ENCODE results near the gene BMP7.
"Not testable (repeated sequence)": the region's sequence is repeated elsewhere in the genome, so short reads cannot be mapped to it uniquely, and the experiment has no call there.

Gene BMP7

DNA sequence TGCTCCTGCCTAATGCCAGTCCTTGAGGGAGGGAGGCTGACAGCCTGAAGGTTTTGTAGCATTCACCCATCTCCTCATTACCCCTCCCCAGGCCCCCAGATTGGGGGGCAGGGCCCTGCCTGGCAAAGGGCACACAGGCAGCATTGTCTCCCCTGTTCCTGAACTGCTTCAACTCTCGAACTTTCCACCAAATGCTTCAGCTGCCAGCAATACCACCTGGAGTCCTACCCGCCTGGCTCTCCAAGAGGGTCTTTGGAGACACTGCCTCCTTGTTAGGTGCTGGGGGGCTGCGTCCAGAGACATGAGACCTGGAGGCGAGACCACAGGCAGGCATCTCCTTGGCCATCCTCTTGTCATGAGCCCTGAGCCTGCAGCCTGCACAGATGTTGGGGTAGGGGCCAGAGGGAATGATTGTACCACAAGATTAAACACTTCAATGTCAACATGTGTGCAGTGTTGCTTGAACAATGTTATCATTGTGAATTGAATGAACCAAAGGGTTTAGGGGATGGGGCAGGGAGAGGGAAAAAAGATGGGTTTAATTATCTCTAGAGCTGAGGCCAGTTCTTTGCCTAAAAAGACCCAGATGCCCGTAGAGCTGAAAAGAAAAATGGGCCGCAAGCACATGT, 25.0 kb downstream of the BMP7 start:
- TF ChIP-seq, protein P1, sequence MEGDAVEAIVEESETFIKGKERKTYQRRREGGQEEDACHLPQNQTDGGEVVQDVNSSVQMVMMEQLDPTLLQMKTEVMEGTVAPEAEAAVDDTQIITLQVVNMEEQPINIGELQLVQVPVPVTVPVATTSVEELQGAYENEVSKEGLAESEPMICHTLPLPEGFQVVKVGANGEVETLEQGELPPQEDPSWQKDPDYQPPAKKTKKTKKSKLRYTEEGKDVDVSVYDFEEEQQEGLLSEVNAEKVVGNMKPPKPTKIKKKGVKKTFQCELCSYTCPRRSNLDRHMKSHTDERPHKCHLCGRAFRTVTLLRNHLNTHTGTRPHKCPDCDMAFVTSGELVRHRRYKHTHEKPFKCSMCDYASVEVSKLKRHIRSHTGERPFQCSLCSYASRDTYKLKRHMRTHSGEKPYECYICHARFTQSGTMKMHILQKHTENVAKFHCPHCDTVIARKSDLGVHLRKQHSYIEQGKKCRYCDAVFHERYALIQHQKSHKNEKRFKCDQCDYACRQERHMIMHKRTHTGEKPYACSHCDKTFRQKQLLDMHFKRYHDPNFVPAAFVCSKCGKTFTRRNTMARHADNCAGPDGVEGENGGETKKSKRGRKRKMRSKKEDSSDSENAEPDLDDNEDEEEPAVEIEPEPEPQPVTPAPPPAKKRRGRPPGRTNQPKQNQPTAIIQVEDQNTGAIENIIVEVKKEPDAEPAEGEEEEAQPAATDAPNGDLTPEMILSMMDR (IDR thresholded peaks at IDR 0.05; ENCODE audit: extremely low read depth, insufficient read depth, missing control alignments), result no peak
- DNase-seq (ENCODE audit: low spot score), result no peak
- in situ Hi-C loops (cut with MboI; ENCODE audit: low pct_unique_long_range_greater_than_20kb, low sequenced_read_pairs, unreplicated experiment), result no loop called here

DNA sequence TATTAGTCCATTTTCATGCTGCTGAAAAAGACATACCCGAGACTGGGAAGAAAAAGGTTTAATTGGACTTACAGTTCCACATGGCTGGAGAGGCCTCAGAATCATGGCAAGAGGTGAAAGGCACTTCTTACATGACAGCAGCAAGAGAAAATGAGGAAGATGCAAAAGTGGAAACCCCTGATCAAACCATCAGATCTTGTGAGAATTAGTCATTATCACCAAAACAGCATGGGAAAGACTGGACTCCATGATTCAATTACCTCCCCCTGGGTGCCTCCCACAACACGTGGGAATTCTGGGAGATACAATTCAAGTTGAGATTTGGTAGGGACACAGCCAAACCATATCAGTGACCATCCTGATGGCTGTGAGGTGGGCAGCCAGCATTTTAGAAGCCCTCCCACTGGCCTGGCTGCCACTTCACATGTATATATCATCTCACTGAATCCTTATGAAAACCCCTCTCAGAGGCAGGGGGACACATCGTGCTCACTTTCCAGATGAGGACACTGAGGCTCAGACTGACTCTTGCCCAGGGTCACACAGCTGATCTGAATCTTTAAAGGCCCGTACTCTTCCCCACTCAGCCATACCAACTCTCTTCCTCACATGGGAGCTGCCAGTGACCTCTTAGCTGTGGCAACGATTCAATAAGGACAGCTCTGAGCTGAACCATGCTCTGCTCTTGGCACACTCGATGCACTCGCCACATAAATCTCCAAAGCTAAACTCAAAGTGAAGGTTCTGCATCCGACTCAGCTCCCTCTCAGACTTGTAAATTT, 25.7 kb downstream of the BMP7 start:
- in situ Hi-C loops (cut with MboI; ENCODE audit: low pct_unique_long_range_greater_than_20kb, low sequenced_read_pairs, unreplicated experiment), result no loop called here
- DNase-seq (ENCODE audit: low spot score), result no peak
- TF ChIP-seq, protein P1 (IDR thresholded peaks at IDR 0.05; ENCODE audit: extremely low read depth, insufficient read depth, missing control alignments), result no peak

DNA sequence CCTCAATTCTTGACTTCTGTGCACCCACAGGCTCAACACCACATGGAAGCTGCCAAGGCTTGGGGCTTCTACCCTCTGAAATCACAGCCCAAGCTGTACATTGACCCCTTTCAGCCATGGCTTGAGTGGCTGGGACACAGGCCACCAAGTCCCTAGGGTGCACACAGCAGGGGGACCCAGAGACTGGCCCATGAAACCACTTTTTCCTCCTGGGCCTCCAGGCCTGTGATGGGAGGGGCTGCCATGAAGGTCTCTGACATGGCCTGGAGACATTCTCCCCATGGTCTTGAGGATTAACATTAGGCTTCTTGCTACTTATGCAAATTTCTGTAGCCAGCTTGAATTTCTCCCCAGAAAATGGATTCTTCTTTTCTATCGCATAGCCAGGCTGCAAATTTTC, 26.7 kb downstream of the BMP7 start:
- DNase-seq (ENCODE audit: low spot score); in situ Hi-C loops (cut with MboI; ENCODE audit: low pct_unique_long_range_greater_than_20kb, low sequenced_read_pairs, unreplicated experiment): not testable (repeated sequence)

DNA sequence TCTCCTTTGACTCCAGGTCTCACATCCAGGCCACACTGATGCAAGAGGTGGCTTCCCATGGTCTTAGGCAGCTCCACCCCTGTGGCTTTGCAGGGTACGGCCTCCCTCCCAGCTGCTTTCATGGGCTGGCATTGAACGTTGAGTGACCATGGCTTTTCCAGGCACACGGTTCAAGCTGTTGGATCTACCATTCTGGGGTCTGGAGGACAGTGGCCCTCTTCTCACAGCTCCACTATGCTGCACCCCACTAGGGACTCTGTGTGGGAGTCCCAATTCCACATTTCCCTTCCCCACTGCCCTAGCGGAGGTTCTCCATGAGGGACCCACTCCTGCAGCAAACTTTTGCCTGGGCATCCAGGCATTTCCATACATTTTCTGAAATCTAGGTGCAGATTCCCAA, 27.1 kb downstream of the BMP7 start:
- in situ Hi-C loops (cut with MboI; ENCODE audit: low pct_unique_long_range_greater_than_20kb, low sequenced_read_pairs, unreplicated experiment); DNase-seq (ENCODE audit: low spot score): not testable (repeated sequence)

DNA sequence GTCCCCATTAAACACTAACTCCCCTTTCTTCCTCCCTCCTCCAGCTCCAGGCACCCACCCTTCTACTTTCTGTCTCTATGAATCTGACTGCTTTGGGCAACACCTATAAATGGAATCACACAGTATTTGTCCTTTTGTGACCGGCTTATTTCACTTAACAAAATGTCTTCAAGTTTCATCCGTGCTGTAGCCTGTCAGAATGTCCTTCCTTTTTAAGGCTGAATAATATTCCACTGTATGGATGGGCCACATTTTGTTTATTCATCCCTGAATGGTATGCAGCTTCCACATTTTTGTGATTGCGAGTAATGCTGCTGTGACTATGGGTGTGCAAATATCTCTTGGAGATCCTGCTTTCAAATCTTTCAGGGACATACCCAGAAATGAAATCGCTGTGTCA, 28.4 kb downstream of the BMP7 start:
- no peak for DNase-seq (ENCODE audit: low spot score)
- in situ Hi-C loops (cut with MboI; ENCODE audit: low pct_unique_long_range_greater_than_20kb, low sequenced_read_pairs, unreplicated experiment), result no loop called here
- TF ChIP-seq, protein P1 (IDR thresholded peaks at IDR 0.05; ENCODE audit: extremely low read depth, insufficient read depth, missing control alignments), result no peak

DNA sequence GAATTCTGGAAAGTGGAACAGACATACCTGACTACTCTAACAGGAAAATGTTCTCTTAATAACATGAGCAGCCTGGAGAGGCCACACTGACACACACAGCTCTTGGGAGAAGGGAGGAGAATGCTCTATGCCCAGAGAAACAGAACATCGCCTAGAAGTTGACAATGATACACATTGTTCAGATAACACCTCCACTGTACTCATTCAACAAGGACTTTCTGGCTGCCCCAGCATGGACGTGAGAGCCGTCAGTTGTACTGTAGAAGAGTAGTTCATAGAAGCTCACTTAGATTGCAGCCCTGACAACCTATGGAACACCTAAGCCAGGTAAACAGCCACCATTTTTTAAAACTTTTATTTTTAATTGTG, 28.9 kb downstream of the BMP7 start:
- TF ChIP-seq, protein P1 (IDR thresholded peaks at IDR 0.05; ENCODE audit: extremely low read depth, insufficient read depth, missing control alignments), result no peak
- no peak for DNase-seq (ENCODE audit: low spot score)
- in situ Hi-C loops (cut with MboI; ENCODE audit: low pct_unique_long_range_greater_than_20kb, low sequenced_read_pairs, unreplicated experiment), result no loop called here

DNA sequence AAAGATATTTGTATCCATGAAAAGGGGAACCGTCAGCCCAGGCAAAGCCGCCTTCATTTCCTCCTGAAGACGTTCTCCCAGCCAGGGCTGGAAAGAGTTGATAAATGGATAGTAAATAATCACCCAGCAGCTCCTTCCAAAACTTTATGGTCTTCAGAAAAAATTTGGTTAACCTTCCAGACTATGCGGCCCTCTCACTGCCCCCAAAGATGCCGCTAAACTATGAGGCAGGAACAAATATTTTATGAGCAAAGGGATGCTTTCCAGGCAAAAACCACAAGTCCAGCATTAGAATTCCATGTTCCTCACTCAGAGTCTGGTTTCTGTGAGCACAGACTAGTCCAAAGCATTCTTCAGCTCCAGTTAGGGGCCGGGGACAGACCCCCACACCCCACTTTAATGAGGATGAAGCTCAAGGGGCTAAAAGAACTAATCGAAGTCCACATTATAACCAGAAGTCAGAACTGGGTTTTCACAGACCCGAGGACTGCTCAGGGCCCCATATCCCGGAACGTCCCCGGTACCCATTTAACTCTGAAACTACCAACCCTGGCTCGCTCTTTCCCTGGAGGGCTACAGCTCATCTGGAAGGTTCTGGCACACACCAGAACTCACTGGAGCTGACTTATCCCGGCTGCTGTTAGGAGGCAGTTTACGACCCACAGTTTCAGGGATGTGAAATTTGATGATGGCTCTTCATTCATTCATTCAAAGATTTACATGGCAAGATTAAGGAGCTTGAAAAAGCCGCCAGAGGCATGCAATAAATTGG, 29.4 kb downstream of the BMP7 start:
- TF ChIP-seq, protein P1 (IDR thresholded peaks at IDR 0.05; ENCODE audit: extremely low read depth, insufficient read depth, missing control alignments), result no peak
- in situ Hi-C loops (cut with MboI; ENCODE audit: low pct_unique_long_range_greater_than_20kb, low sequenced_read_pairs, unreplicated experiment), result no loop called here
- DNase-seq (ENCODE audit: low spot score), result no peak
